Body of pancreas (tissue), 4 donors: ENCODE measurements around the gene LDB2.

Experiments
- POLR2A ChIP-seq, 3 donors: fragments of 450-650 bp; IDR thresholded peaks; one replicate each; pipeline ENCODE4 v1.6.1; 2016; ENCODE audit warnings: antibody characterized with exemption in 3 of 3, mild to moderate bottlenecking in 2 of 3
- TF ChIP-seq, protein P1 (sequence below), 7 experiments: fragments of 450-650 bp in 4 of 7; fragments of 200-600 bp in 3 of 7; sonication (generic) in 3 of 7; IDR thresholded peaks; one replicate each; pipeline ENCODE4 v1.5.1; 2016 to 2019; ENCODE audit warnings: antibody characterized with exemption in 7 of 7

DNA sequence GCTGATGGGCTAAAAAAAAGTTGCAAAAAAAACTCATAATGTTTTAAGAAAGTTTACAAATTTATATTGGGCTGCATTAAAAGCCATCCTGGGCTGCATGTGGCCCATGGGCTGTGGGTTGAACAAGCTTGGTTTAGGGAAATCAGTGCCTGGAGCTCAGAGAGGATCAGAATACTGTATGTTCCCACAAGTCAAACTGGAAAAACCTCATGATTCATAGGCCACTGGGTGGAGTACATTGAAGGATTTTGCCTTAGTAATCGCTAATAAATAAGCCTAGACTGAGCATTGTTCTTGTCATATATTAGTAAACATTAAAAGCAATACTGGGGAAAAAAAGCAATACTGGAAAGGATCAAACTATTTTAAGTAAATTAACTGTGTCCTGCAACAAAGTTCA is 425.9 kb downstream of the LDB2 start:
- TF ChIP-seq, protein P1, sequence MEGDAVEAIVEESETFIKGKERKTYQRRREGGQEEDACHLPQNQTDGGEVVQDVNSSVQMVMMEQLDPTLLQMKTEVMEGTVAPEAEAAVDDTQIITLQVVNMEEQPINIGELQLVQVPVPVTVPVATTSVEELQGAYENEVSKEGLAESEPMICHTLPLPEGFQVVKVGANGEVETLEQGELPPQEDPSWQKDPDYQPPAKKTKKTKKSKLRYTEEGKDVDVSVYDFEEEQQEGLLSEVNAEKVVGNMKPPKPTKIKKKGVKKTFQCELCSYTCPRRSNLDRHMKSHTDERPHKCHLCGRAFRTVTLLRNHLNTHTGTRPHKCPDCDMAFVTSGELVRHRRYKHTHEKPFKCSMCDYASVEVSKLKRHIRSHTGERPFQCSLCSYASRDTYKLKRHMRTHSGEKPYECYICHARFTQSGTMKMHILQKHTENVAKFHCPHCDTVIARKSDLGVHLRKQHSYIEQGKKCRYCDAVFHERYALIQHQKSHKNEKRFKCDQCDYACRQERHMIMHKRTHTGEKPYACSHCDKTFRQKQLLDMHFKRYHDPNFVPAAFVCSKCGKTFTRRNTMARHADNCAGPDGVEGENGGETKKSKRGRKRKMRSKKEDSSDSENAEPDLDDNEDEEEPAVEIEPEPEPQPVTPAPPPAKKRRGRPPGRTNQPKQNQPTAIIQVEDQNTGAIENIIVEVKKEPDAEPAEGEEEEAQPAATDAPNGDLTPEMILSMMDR (IDR thresholded peaks at IDR 0.05): no peak
- no peak for TF ChIP-seq POLR2A (IDR thresholded peaks at IDR 0.05)
